H1 (cell line): ENCODE measurements around the gene CENPB. TPM values are rescaled to one million over a fixed set of nuclear protein-coding genes. Genes with fewer than 3 reads are reported as not detected.

ENCODE experiments used
- CTCF ChIA-PET: fragments of 300-600 bp; sonication (Branson Sonifier 250); formaldehyde crosslinking; loops from one replicate; lab custom pipeline; 2021; ENCODE audit not compliant: partially characterized antibody; lab: Charles Lee
- POLR2A ChIA-PET: fragments of 300-600 bp; sonication (Branson Sonifier 250); formaldehyde crosslinking; loops from one replicate; lab custom pipeline; 2021; ENCODE audit warnings: inconsistent platforms; ENCODE audit not compliant: partially characterized antibody; lab: Charles Lee
- DNase-seq, 2 experiments: peaks; one replicate each; pipeline versions ENCODE4 v3.0.0 to v3.0.0-alpha.2; 2010 to 2022; ENCODE audit warnings: low spot score in 2 of 2, low read depth in 1 of 2, mixed read lengths in 1 of 2
- FAIRE-seq: peaks from 2 replicates; lab custom pipeline; 2011; peaks lifted over from hg19 to GRCh38; lab: Jason Lieb, UNC
- H2AFZ ChIP-seq: 2 replicates; pipeline ENCODE4 v1.8.1; 2012; ENCODE audit warnings: low read length, inconsistent platforms
- H2AK5ac ChIP-seq: 2 replicates; pipeline ENCODE4 v1.6.1; 2013; ENCODE audit warnings: low read depth, low read length
- H2BK120ac ChIP-seq: replicated peaks from 2 replicates; pipeline ENCODE3; 2013; ENCODE audit warnings: low read depth, low read length, inconsistent platforms
- H2BK12ac ChIP-seq: 2 replicates; pipeline ENCODE4 v1.6.1; 2013; ENCODE audit warnings: low read depth, low read length
- H2BK15ac ChIP-seq: 2 replicates; pipeline ENCODE4 v1.6.1; 2013; ENCODE audit warnings: low read length
- H2BK20ac ChIP-seq: 2 replicates; pipeline ENCODE4 v1.6.1; 2013; ENCODE audit warnings: low read length
- H2BK5ac ChIP-seq: 2 replicates; pipeline ENCODE4 v1.6.1; 2013; ENCODE audit warnings: low read depth, low read length
- H3K14ac ChIP-seq: 2 replicates; pipeline ENCODE4 v1.6.1; 2013; ENCODE audit warnings: inconsistent platforms; ENCODE audit not compliant: insufficient read length
- H3K18ac ChIP-seq: 2 replicates; pipeline ENCODE4 v1.6.1; 2013; ENCODE audit warnings: low read length; ENCODE audit errors: extremely low read depth
- H3K23ac ChIP-seq: 2 replicates; pipeline ENCODE4 v1.6.1; 2013; ENCODE audit warnings: inconsistent platforms; ENCODE audit not compliant: insufficient read length
- H3K23me2 ChIP-seq: 2 replicates; pipeline ENCODE4 v1.6.1; 2013; ENCODE audit warnings: low read depth, low read length
- H3K27ac ChIP-seq: 2 replicates; pipeline ENCODE4 v1.6.1; 2011; ENCODE audit warnings: low read depth, low read length, inconsistent platforms
- H3K27me3 ChIP-seq, 4 experiments: replicated peaks in 1 of 4; 1 replicate in 1 of 4; 2 replicates in 3 of 4; pipeline versions ENCODE4 v1.6.1 to v1.8.1; 2011 to 2013; ENCODE audit warnings: low read length in 3 of 4, mild to moderate bottlenecking in 3 of 4, inconsistent platforms in 2 of 4, mixed read lengths in 2 of 4, moderate library complexity in 1 of 4; ENCODE audit not compliant: control insufficient read depth in 3 of 4, insufficient read depth in 3 of 4; ENCODE audit errors: extremely low read depth in 1 of 4
- H3K36me3 ChIP-seq, 4 experiments: 2 replicates each; pipeline versions ENCODE4 v1.6.1 to v1.8.1; 2011 to 2013; ENCODE audit warnings: mild to moderate bottlenecking in 4 of 4, low read length in 3 of 4, moderate library complexity in 2 of 4, control low read depth in 1 of 4, inconsistent platforms in 1 of 4; ENCODE audit not compliant: insufficient read depth in 4 of 4, control insufficient read depth in 2 of 4
- H3K4ac ChIP-seq: replicated peaks from 2 replicates; pipeline ENCODE3; 2013; ENCODE audit warnings: low read length, low read depth, mixed read lengths, inconsistent platforms; ENCODE audit not compliant: insufficient read length
- H3K4me1 ChIP-seq, 4 experiments: replicated peaks in 1 of 4; 1 replicate in 1 of 4; 2 replicates in 3 of 4; pipeline versions ENCODE4 v1.6.1 to v1.8.1; 2011 to 2013; ENCODE audit warnings: low read length in 3 of 4, inconsistent platforms in 2 of 4, mixed read lengths in 1 of 4; ENCODE audit not compliant: insufficient read depth in 4 of 4, control insufficient read depth in 3 of 4
- H3K4me2 ChIP-seq, 2 experiments: 2 replicates each; pipeline versions ENCODE4 v1.6.1 to v1.8.1; 2011 to 2013; ENCODE audit warnings: low read depth in 2 of 2, low read length in 2 of 2, control low read depth in 1 of 2, inconsistent platforms in 1 of 2, mild to moderate bottlenecking in 1 of 2; ENCODE audit not compliant: insufficient read depth in 1 of 2
- H3K4me3 ChIP-seq, 4 experiments: fragments of 200-600, 300-600 bp in 1 of 4; sonication (generic), shearing (Covaris generic), sonication (Bioruptor Twin) in 1 of 4; 2 replicates each; pipeline versions ENCODE4 v1.5.1 to v1.8.1; 2011 to 2016; ENCODE audit warnings: low read length in 4 of 4, low read depth in 3 of 4, control low read depth in 2 of 4, inconsistent platforms in 2 of 4, mild to moderate bottlenecking in 2 of 4, mixed read lengths in 1 of 4, moderate library complexity in 1 of 4; ENCODE audit not compliant: insufficient read depth in 2 of 4; ENCODE audit errors: extremely low read depth in 1 of 4
- H3K56ac ChIP-seq: replicated peaks from 2 replicates; pipeline ENCODE3; 2013; ENCODE audit warnings: low read depth, mild to moderate bottlenecking, mixed read lengths, low read length, inconsistent platforms; ENCODE audit not compliant: insufficient read length
- H3K79me1 ChIP-seq: 2 replicates; pipeline ENCODE4 v1.6.1; 2013; ENCODE audit warnings: low read depth, low read length, control low read depth
- H3K79me2 ChIP-seq, 2 experiments: 2 replicates each; pipeline versions ENCODE4 v1.6.1 to v1.8.1; 2012 to 2013; ENCODE audit warnings: low read length in 2 of 2, mild to moderate bottlenecking in 2 of 2, inconsistent platforms in 1 of 2; ENCODE audit not compliant: insufficient read depth in 2 of 2, control insufficient read depth in 1 of 2
- H3K9ac ChIP-seq, 4 experiments: replicated peaks in 1 of 4; 1 replicate in 1 of 4; 2 replicates in 3 of 4; pipeline versions ENCODE4 v1.6.1 to v1.8.1; 2011 to 2013; ENCODE audit warnings: low read depth in 3 of 4, low read length in 3 of 4, control low read depth in 2 of 4, mild to moderate bottlenecking in 2 of 4, moderate library complexity in 2 of 4, inconsistent platforms in 1 of 4; ENCODE audit errors: extremely low read depth in 1 of 4
- H3K9me3 ChIP-seq, 2 experiments: 2 replicates each; pipeline versions ENCODE4 v1.6.1 to v1.8.1; 2012 to 2013; ENCODE audit warnings: mild to moderate bottlenecking in 2 of 2, moderate library complexity in 2 of 2, control low read depth in 1 of 2, inconsistent platforms in 1 of 2, low read depth in 1 of 2, low read length in 1 of 2, mixed read lengths in 1 of 2; ENCODE audit not compliant: insufficient read depth in 2 of 2
- H4K20me1 ChIP-seq, 2 experiments: replicated peaks in 1 of 2; 2 replicates each; pipeline versions ENCODE3 to v1.8.1; 2011 to 2013; ENCODE audit warnings: inconsistent platforms in 2 of 2, low read length in 2 of 2, mild to moderate bottlenecking in 1 of 2; ENCODE audit not compliant: insufficient read depth in 2 of 2, control insufficient read depth in 1 of 2
- H4K5ac ChIP-seq: 2 replicates; pipeline ENCODE4 v1.6.1; 2013; ENCODE audit warnings: low read length, low read depth, mixed read lengths, inconsistent platforms; ENCODE audit not compliant: insufficient read length
- H4K8ac ChIP-seq: 2 replicates; pipeline ENCODE4 v1.8.0; 2013; ENCODE audit warnings: mild to moderate bottlenecking, moderate library complexity, low read length, inconsistent platforms; ENCODE audit not compliant: insufficient read depth; ENCODE audit errors: extremely low read depth
- H4K91ac ChIP-seq: replicated peaks from 2 replicates; pipeline ENCODE3; 2013; ENCODE audit warnings: low read length, mixed read lengths, inconsistent platforms; ENCODE audit not compliant: insufficient read length
- CTBP2 ChIP-seq: IDR thresholded peaks from 2 replicates; pipeline ENCODE4 v1.7.0; 2011; ENCODE audit warnings: borderline replicate concordance, mild to moderate bottlenecking, moderate library complexity, mixed read lengths, low read length; ENCODE audit not compliant: insufficient read depth, insufficient read length
- MAFK ChIP-seq: IDR thresholded peaks from 2 replicates; pipeline ENCODE4 v1.6.1; 2012; ENCODE audit warnings: low read depth, mild to moderate bottlenecking, improper control_type of control experiment, low read length
- RFX5 ChIP-seq: IDR thresholded peaks from 2 replicates; pipeline ENCODE4 v1.6.1; 2011; ENCODE audit warnings: low read depth, low read length, improper control_type of control experiment, borderline replicate concordance
- RNF2 ChIP-seq: fragments of 200-900, 300-1000 bp; sonication (generic); IDR thresholded peaks from 2 replicates; pipeline ENCODE4 v1.7.1; 2016; ENCODE audit warnings: borderline replicate concordance, low read depth, mild to moderate bottlenecking, antibody characterized with exemption, low read length; ENCODE audit not compliant: poor library complexity, severe bottlenecking; ENCODE audit errors: missing control alignments
- SIN3A ChIP-seq, 2 experiments: IDR thresholded peaks in 1 of 2; conservative IDR thresholded peaks in 1 of 2; 2 replicates each; pipeline ENCODE4 v1.6.1; 2011 to 2012; ENCODE audit warnings: low read length in 2 of 2, improper control_type of control experiment in 1 of 2, low read depth in 1 of 2, mild to moderate bottlenecking in 1 of 2
- SIX5 ChIP-seq: IDR thresholded peaks from 2 replicates; pipeline ENCODE4 v1.6.1; 2011; ENCODE audit warnings: mild to moderate bottlenecking, low read depth, low read length
- SP4 ChIP-seq: IDR thresholded peaks from 2 replicates; pipeline ENCODE4 v1.6.1; 2012; ENCODE audit warnings: low read length, inconsistent platforms
- WGBS, 2 experiments: shearing (Covaris generic) in 1 of 2; methylation state at CpG; one replicate each; pipeline versions ENCODE4 v1.1.6 to v1.1.7; 2013 to 2015; ENCODE audit warnings: low lambda C conversion rate in 2 of 2, mixed read lengths in 2 of 2, inconsistent platforms in 1 of 2, low coverage in 1 of 2, missing lambda C conversion rate in 1 of 2; ENCODE audit not compliant: insufficient replicate concordance in 2 of 2, insufficient coverage in 1 of 2, insufficient read length in 1 of 2; ENCODE audit errors: extremely low coverage in 1 of 2, missing lambda C conversion rate in 1 of 2; 5-methylcytosine and 5-hydroxymethylcytosine counted together
- polyA plus RNA-seq, 7 experiments: library from polyadenylated mRNA; depleted of rRNA in 3 of 7; stranded (reverse) in 5 of 7; unstranded in 2 of 7; fragments of >200 nt in 5 of 7; fragments of 200-250 nt in 2 of 7; gene quantifications; 1 replicate in 5 of 7; 2 replicates in 1 of 7; 4 replicates in 1 of 7; pipeline versions ENCODE4 v1.2.1 to v1.2.3, GENCODE V29; 2011 to 2013; ENCODE audit warnings: missing spikeins in 2 of 7, mixed read lengths in 2 of 7
- total RNA-seq: library from RNA; stranded (reverse); fragmentation: NEBNext Ultra II Directional; extraction: Animal tissue kit (Norgen Biotek cat#: 25700); gene quantifications from 2 replicates; pipeline ENCODE4 v1.2.1, GENCODE V29; 2021
- TF ChIP-seq, protein P1 (sequence below), 3 experiments: IDR thresholded peaks; 1 replicate in 2 of 3; 2 replicates in 1 of 3; pipeline versions ENCODE4 v1.5.1 to v1.6.1; 2011; ENCODE audit warnings: low read length in 3 of 3, mild to moderate bottlenecking in 3 of 3, inconsistent platforms in 2 of 3, low read depth in 1 of 3, moderate library complexity in 1 of 3; ENCODE audit not compliant: insufficient read depth in 1 of 3; ENCODE audit errors: control extremely low read depth in 1 of 3
- TF ChIP-seq, protein P2 (sequence below): IDR thresholded peaks from 2 replicates; pipeline ENCODE4 v1.6.1; 2012; ENCODE audit warnings: inconsistent platforms

CENPB gene
- total and polyA plus RNA-seq, 2 of the 8 experiments (the other 6 are each of a cell fraction or from before 2014, with no cell fraction given), result 17.7 to 51.6 TPM

DNA sequence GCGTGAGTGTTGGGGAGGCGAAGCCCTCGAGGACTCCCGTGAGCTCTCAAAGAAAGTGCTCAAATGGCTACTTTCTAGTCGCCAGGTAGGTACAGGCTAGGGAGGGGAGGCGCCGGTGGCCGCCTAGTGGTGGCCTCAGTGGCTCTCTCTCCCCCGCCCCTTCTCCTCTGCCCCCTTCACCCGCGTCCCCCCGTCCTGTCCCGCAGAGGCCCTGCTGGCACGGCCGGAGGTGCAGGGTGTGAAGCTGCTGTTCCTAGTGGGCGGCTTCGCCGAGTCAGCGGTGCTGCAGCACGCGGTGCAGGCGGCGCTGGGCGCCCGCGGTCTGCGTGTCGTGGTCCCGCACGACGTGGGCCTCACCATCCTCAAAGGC lies 35.2 kb downstream of the CENPB start:
- Histone ChIP-seq H4K20me1 (peaks cover 6 to 24% of the 10 kb centered on the region in 2 experiments), H3K4me3 (peak overlapping the region; percentile 8 to 50 (median 33); a peak in 6 of 8 replicates), H3K23me2 (peaks cover 19% of the 10 kb centered on the region), H2BK12ac (peak overlapping the region; percentile 33; the same call in 1 of the 2 replicates), H4K8ac (peak overlapping the region; percentile 81; the same call in 1 of the 2 replicates), H3K27ac (no peak overlapping the region), H4K91ac (no peak overlapping the region), H3K9ac (no peak overlapping the region), H2BK5ac (no peak overlapping the region), H3K9me3 (no peaks in the 10 kb centered on the region), H3K18ac (no peak overlapping the region; the same call in 1 of the 2 replicates), H2BK20ac (no peak overlapping the region), H3K4ac (no peak overlapping the region), H3K4me2 (peak overlapping the region; percentile 51 to 89)
- CTCF ChIA-PET, result interaction anchor here (0.6 to 18.6 kb wide), 27 partner anchors 12 to 334 kb away, joined by 3 to 308 read pairs (median 6); partner anchors contain the start of genes ADAM33, ADISSP, AP5S1 and HSPA12B
- no peak for DNase-seq
- TF ChIP-seq CTBP2 (peak; percentile 18), RFX5 (no peak), RNF2 (no peak), SIN3A (conservative IDR thresholded peaks at IDR 0.05 in 1 of 2, IDR thresholded peaks at IDR 0.05 in 1 of 2; ENCODE audit: low read depth in 1 of 2, low read length in 2 of 2) (no peak), SIX5 (no peak), SP4 (no peak), MAFK (no peak)
- TF ChIP-seq, protein P1, sequence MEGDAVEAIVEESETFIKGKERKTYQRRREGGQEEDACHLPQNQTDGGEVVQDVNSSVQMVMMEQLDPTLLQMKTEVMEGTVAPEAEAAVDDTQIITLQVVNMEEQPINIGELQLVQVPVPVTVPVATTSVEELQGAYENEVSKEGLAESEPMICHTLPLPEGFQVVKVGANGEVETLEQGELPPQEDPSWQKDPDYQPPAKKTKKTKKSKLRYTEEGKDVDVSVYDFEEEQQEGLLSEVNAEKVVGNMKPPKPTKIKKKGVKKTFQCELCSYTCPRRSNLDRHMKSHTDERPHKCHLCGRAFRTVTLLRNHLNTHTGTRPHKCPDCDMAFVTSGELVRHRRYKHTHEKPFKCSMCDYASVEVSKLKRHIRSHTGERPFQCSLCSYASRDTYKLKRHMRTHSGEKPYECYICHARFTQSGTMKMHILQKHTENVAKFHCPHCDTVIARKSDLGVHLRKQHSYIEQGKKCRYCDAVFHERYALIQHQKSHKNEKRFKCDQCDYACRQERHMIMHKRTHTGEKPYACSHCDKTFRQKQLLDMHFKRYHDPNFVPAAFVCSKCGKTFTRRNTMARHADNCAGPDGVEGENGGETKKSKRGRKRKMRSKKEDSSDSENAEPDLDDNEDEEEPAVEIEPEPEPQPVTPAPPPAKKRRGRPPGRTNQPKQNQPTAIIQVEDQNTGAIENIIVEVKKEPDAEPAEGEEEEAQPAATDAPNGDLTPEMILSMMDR (IDR thresholded peaks at IDR 0.05; ENCODE audit: control extremely low read depth in 1 of 3, insufficient read depth in 1 of 3, low read depth in 1 of 3, low read length in 3 of 3), result peak; percentile 19 to 45 (median 37); a peak in 3 of 4 replicates
- TF ChIP-seq, protein P2, sequence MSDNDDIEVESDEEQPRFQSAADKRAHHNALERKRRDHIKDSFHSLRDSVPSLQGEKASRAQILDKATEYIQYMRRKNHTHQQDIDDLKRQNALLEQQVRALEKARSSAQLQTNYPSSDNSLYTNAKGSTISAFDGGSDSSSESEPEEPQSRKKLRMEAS, result peak; percentile 32; the same call in 1 of the 2 replicates
- TF ChIP-seq, all 59 proteins: peak for 3
- H3K79me2 ChIP-seq, result no peaks in the 10 kb centered on the region
- H3K36me3 ChIP-seq, result no peaks in the 10 kb centered on the region; a peak in 2 of 8 replicates
- no peak overlapping the region for H3K14ac ChIP-seq
- 51% methylated on average over 27 of the region's 31 CpGs; no CpG with 5 or more reads in 1 of the 2 experiments for WGBS, 2 experiments
- H3K27me3 ChIP-seq, result peaks cover 4 to 22% (median 18%) of the 10 kb centered on the region in 4 experiments
- H3K23ac ChIP-seq, result no peak overlapping the region
- H2AFZ ChIP-seq, result no peak overlapping the region
- H2BK15ac ChIP-seq, result peak overlapping the region; percentile 66
- H4K5ac ChIP-seq, result no peak overlapping the region
- H3K56ac ChIP-seq, result no peak overlapping the region
- no peak for FAIRE-seq
- POLR2A ChIA-PET, result interaction anchor here (0.9 to 3.7 kb wide), 17 partner anchors 9 to 74 kb away, joined by 3 to 17 read pairs (median 4); partner anchors contain the start of gene ADISSP
- peaks cover 0 to 17% (median 4%) of the 10 kb centered on the region in 4 experiments; a peak in 5 of 7 replicates for H3K4me1 ChIP-seq
- H2BK120ac ChIP-seq, result no peak overlapping the region
- no peak overlapping the region for H2AK5ac ChIP-seq
- no peaks in the 10 kb centered on the region; the same call in 1 of the 2 replicates for H3K79me1 ChIP-seq
